Pancreas (tissue), 8 donors: ENCODE results near the gene GLO1. TPM values are rescaled to one million over a fixed set of nuclear protein-coding genes. Genes with fewer than 3 reads are reported as not detected.

Experiments used
- polyA plus RNA-seq, 2 donors: library from polyadenylated mRNA; stranded (reverse); fragments of 200-250 nt; gene quantifications; one replicate each; pipeline ENCODE4 v1.2.3, GENCODE V29; 2013
- total RNA-seq, 6 donors: library from RNA; stranded (reverse); fragmentation: NEBNext Ultra II Directional in 4 of 6; extraction: Animal tissue kit (Norgen Biotek cat#: 25700) in 4 of 6; gene quantifications; one replicate each; pipeline versions ENCODE4 v1.2.1 to v1.2.4, GENCODE V29; 2021 to 2023
- donor health status: healthy with polysubstance abuse.
- donor health status: DM: no; HTN: no; CAD: no; lungs with moderate emphysema.
- donor health status: DM: no; HTN: no; CAD: no.
- donor health status: Bipolar disorder and iron deficiency.
- donor health status: DM: yes; HTN: yes; CAD: no.
- donor health status: DM: no; HTN: no; CAD: no.
- donor health status: DM: no; HTN: no; CAD: no.
- donor health status: DM: yes; HTN: yes; CAD: no.

GLO1 gene
- total and polyA plus RNA-seq, 8 donors = 16.6 to 36.5 (median 24.2) TPM

Other genes starting within 250 kb of the GLO1 start
- 10 to 100 TPM in 1 of 6 donors, 1 to 10 TPM in 5; 5.9 to 11.0 (median 8.0) TPM for gene BTBD9, start 63.2 kb downstream of the GLO1 start, total RNA-seq
- gene BTBD9, start 63.2 kb downstream of the GLO1 start, polyA plus RNA-seq = 1 to 10 TPM; 2.2 to 2.3 TPM
- gene DNAH8, start 12.2 kb upstream of the GLO1 start, total RNA-seq = not detected
- gene DNAH8, start 12.2 kb upstream of the GLO1 start, polyA plus RNA-seq = not detected